GM19455 (cell line): ENCODE measurements around the gene PPP6C.
"Not testable (repeated sequence)": the region's sequence is repeated elsewhere in the genome, so short reads cannot be mapped to it uniquely, and the experiment has no call there.

ENCODE experiments used
- ATAC-seq: cut with Tn5 transposase; IDR thresholded peaks from one replicate; pipeline ENCODE4 v1.9.1; 2021; ENCODE audit not compliant: unreplicated experiment

Gene PPP6C

DNA sequence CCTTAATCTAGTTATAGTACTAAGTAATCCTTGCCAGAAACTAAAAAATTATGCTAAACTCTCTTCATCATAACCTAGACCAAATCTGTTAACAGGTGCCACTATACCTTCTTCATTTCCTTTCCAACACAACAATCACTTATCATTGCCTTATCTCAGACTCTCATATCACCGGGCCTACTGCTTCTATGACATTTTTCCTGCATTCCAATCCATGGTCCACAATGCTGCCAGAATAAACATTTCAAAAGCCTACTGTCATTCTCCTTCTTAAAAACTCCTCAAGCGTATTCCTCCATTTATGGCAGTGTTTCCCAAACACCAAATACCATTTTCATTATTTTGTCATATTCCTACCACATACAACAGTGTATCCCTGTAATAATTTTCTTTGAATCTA lies 6.5 kb downstream of the PPP6C start:
- no peak for ATAC-seq

DNA sequence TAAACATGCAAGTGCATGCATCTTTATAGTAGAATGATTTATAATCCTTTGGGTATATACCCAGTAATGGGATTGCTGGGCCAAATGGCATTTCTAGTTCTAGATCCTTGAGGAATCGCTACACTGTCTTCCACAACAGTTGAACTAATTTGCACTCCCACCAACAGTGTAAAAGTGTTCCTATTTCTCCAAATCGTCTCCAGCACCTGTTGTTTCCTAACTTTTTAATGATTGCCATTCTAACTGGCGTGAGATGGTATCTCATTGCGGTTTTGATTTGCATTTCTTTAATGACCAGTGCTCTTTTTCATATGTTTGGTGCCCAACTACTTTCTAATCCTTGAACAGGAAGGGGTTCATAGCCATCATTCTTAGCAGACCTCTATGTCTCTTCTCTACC lies 7.8 kb downstream of the PPP6C start:
- not testable (repeated sequence) for ATAC-seq

DNA sequence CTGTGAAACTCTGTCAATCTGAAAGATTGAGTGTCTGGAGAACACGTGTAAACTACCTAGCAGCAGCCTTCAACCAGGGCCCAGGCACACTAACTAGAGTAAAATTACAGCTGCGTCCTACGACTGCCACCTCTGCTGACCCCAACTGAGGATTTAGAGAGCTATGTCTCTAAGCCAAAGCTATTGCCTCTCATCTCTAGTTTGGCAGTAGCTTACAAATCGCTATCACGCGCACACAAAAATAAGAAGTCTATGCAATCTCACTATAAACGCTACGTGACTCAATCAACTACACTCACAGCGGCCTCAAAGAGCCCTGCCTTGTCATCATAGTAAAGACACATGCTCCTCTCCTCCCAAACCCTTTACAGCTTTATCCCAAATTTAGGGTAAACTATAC lies 8.7 kb downstream of the PPP6C start:
- ATAC-seq: no peak

DNA sequence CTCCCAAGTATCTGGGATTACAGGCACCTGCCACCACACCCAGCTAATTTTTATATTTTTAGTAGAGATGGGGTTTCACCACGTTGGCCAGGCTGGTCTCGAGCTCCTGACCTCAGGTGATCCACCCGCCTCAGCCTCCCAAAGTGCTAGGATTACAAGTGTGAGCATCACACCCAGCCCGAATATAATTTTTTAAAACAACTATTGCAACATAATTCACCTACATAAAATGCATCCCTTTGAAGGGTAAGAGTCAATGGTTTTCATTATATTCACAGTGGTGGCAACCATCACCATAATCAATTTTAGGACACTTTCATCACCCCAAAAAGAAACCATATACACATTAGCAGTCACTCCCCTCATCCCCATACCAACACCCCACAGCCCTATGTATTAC lies 9.8 kb downstream of the PPP6C start:
- not testable (repeated sequence) for ATAC-seq

DNA sequence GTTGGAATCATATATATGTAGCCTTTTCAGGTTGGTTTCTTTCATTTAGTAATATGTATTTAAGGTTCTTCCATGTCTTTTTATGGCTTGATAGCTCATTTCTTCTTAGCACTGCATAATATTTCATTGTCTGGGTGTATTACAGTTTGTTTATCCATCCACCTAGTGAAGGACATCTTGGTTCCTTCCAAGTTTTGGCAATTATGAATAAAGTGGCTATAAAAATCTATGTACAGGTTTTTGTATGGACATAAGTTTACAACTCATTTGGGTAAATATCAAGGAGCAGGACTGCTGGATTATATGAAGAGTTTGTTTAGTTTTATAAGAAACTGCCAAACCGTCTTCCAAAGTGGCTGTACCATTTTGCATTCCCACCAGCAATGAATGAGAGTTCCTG lies 11.7 kb downstream of the PPP6C start:
- ATAC-seq: no peak

DNA sequence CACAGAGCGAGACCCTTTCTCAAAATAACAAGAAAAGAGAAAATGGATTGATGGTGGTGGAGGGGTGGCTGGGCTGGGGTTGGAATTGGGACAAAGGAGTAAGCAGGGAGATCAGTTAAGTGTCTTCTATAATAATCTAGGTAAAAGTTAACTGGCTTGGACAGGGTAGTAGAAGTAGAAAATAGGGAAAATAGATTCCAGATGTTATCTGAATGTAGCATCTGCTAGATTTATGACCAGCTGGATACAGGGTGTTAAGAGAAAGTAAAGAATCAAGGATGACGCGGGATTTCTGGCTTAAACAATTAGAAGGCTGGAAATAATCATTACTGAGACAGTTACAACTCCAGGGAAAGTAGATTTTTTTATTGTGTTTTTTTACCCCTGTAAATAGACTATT lies 13.0 kb downstream of the PPP6C start:
- ATAC-seq: no peak

DNA sequence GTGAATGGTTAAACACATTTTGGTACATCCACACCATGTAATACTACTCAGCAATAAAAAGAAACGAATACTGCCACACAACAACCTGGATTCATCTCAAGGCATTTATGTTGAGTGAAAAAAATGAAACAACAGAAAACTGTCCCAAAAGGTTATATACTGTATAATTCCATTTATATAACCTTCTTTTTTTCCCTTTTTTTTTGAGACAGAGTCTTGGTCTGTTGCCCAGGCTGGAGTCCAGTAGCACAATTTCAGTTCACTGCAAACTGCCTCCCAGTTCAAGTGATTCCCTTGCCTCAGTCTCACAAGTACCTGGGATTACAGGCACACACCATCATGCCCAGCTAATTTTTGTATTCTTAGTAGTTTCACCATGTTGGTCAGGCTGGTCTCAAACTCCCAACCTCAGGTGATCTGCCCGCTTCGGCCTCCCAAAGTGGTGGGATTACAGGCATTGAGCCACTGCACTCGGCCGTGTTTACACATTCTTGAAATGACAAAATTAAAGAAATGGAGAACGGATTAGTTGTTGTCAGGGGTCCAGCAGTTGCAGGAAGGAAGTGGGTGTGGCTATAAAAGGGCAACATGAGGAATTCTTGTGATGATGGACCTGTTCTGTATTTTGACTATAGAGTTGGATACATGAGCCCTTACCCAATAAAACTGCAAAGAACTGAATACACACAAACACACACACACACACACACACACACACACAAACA lies 17.4 kb downstream of the PPP6C start:
- no peak for ATAC-seq

DNA sequence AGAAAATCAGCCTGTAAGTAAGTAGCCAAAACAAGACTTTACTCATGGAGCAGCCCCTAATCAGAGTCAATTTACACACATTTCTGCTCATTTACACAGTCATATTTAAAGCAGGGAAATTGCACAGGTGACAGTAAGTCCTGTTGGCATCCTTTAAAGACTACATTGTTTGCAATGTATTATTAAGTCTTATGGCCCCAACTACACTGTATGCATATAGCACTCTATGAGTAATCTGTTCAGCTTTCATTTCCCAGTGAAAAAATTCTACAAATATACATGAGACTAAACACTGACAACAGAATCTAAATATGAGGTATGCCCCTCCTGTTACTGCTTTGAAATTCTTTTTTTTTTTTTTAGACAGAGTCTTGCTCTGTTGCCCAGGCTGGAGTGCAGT lies 19.7 kb downstream of the PPP6C start:
- ATAC-seq: no peak

DNA sequence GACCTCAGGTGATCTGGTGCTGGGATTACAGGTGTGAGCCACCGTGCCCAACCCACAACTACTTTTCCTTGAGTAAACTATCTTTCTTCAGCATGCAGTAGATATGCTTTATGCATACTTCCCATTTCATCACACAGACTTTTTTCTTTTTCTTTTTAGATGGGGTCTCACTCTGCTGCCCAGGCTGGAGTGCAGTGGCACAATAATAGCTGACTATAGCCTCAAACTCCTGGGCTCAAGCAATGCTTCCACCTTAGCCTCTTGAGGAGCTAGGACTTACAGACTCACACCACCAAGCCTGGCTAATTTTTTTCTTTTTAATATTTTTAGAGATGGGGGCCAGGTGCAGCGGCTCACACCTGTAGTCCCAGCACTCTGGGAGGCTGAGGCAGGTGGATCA lies 22.8 kb downstream of the PPP6C start:
- ATAC-seq: no peak

DNA sequence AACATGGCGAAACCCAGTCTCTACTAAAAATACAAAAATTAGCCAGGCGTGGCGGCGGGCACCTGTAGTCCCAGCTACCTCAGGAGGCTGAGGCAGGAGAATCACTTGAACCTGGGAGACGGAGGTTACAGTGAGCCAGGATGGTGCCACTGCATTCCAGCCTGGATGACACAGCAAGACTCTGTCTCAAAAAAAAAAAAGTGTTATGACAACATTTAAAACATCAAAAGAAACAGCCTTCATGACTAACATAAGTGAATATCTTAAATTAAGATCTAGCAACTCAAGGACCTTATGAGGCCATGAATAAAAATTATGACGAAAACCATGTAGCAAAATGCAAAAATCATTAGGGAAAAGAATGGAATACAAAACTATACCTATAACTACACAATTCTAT lies 26.7 kb downstream of the PPP6C start:
- ATAC-seq: not testable (repeated sequence)

DNA sequence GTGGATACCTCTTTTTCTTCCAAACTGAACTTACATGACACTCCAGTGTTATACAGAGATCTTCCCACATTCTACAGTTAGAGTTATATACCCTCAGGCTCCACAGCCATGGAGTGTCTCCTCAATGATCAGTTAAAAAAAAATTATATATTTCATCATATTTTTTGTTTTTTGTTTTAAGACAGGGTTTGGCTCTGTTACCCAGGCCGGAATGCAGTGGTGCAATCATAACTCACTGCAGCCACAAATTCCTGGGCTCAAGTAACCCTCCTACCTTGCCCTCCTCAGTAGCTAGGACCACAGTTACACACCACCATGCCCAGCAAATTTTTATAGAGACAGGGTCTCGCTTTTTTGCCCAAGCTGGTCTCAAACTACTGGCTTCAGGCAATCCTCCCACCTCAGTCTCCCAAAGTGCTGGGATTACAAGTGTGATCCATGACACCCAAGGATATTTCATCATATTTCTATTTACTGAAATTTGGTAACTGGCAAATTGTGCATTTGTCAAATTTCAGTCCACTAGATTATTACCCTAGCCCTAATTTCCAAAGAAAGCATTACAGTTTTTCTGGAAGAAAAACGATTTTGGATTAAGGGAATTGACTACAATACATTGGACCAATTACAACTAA lies 28.2 kb downstream of the PPP6C start:
- no peak for ATAC-seq

DNA sequence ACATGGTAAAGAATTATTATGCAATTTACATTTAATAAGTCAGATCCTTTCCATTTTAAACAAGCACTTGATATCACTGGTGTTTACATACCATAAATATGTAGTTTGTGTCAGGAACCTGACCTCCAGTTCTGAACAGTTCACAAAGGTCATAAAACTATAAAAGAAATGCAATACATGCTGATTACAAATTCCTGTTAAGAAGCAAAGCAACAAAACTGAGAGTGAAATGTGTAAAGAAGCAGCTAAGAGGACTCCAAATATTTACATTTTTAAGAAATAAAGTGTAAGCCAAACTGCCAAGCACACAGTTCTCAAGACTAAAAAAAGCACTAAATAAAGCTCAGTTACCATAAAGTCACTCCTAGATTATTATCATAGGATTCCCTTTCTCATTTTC lies 28.9 kb downstream of the PPP6C start:
- ATAC-seq: no peak

DNA sequence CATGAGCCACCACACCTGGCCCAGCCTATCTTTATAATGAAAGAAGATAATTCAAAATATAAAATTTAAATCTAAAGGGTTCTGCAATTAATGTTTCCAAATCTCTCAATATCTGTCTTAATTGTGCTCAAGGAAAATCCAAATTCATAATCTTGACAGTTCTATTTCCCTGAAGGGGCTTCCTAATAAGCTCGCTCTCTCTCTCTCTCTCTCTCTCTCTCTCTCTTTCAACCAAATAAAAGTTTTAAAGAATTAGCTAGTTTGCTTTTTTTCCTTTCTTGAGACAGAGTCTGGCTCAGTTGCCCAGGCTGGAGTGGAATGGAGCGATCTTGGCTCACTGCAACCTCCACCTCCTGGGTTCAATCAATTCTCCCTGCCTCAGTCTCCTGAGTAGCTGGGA lies 33.1 kb downstream of the PPP6C start:
- ATAC-seq: no peak

DNA sequence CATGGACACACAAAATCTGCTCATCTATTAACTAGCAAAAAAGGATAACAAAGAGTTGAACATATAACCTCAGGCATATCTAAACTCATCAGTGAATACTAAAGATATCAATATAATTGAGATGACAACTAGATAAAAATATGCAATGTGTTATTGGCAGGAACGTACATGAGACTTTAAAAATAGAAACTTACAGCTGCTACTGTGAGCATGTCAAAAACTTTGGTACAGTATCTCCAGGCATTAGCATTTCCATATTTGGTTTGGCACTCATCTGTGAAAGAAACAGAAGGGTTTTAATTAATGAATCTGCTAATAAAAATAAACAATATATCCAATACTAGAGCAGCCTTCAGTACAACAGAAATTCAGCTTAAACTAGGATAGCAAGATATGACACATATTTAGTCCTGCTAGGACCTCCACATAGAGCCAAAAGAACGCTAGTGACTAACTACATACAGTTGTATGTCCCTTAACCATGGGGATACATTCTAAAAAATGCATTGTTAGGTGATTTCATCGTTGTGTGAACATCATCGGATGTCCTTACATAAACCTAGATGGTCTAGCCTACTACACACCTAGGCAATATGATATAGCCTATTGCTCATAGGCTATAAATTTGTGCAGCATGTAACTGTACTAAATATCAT lies 35.8 kb downstream of the PPP6C start:
- no peak for ATAC-seq

DNA sequence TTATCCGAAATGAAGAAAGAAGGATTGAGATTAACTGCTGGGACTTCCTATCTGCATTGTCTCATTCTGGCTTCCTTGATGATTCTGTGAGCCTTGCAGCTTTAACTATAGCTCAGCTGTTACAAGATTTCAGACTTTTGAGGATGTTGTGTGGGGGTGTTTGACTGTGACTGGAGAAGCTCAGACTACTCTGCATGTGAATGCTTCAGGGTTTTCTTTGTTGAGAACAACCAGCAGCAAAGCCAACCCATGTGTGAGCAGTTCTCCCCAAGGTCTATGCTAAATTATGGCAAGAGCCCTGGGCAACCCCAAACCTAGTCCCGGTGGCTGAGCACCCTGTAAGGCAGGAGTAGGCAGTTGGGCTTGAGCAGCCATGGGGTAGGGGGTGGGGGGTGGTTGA lies 37.9 kb downstream of the PPP6C start:
- no peak for ATAC-seq

DNA sequence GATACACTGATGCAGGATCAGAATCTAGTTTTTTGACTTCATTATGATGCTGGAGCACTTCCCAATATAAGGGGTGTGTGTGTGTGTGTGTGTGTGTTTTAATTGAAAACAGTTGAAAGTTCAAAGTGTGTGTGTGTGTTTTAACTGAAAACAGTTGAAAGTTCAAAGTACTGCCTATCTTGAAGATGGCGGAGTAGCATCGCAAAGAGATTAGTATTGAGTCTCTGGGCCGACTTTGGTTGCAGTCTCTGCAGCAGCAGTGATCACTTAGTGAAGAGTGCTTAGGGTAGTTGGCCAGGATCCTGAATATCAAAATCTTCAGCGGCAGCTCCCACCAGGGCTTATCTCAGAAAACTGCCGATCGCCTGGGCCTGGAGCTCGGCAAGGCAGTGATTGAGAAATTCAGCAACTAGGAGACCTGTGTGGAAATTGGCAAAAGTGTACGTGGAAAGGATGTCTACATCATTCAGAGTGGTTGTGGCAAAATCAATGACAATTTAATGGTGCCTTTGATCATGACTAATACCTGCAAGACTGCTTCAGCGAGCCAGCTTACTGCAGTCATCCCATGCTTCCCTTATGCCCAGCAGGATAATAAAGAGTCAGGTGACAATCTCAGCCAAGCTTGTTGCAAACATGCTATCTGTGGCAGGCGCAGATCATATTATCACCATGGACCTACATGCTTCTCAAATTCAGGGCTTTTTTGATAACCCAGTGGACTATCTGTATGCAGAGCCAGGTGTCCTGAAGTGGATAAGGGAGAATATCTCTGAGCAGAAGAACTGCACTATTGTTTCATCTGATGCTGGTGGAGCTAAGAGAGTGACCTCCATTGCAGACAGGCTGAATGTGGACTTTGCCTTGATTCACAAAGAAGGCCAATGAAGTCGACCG lies 39.0 kb downstream of the PPP6C start:
- no peak for ATAC-seq

DNA sequence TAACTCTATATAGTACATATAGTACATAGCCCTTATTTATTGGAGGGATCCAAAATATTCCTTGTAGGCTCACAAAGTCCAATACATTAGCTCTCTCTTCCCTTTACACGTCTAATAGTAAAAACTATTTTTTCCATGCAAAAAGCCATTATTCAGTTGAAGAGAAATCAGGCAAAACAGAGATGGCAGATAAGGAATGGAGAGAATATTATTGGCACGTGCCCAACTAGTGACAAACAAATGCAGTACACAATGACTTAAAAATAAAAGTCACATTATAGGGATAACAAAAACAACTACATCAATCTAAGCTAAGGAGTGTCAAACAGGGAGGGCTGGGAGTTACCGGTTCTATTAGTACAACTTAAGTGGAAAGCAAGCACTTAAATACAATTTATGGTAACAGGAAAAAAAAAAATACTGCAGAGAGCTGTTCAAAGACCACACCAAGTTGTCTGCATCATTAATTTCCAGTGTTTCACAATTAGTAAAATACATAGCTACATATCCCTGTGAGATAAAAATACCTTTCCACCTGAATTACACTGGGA lies 42.1 kb downstream of the PPP6C start:
- ATAC-seq: no peak

DNA sequence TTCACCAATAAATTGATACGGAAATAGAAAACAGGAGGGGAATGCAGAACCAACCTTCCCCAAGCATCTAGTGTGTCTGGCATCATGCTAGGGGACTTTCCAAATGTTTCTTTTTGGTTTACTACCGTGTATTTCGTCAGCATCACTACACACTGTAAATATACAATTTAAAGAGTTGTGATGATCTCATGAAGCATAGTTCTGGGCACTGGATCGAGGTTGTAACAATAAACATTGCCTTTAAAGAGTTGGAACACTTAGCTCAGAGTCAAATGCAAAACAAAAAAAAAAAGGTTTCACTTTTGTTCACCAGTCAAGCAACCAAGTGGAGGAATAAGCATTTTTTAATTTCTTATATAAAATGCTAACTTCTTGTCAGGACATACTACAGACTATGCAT lies 43.4 kb downstream of the PPP6C start:
- ATAC-seq: no peak

DNA sequence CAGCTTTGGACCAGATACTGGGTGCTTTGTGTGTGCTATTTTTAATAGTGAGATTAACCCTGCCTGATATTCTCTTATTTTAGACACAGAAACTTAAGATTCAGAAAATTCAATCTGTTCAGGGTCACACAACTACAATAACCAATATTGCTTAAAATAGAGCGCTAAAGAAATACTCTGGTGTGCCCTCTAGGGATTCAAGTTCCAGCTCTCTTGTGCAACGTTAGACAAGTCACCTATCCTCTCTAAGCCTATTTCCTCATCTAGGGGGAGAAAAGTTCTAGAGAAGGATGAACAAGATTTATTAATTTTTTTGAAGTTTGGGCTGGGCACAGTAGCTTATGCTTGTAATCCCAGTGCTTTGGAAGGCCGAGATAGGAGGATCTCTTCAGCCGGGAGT lies 44.2 kb downstream of the PPP6C start:
- ATAC-seq: no peak

DNA sequence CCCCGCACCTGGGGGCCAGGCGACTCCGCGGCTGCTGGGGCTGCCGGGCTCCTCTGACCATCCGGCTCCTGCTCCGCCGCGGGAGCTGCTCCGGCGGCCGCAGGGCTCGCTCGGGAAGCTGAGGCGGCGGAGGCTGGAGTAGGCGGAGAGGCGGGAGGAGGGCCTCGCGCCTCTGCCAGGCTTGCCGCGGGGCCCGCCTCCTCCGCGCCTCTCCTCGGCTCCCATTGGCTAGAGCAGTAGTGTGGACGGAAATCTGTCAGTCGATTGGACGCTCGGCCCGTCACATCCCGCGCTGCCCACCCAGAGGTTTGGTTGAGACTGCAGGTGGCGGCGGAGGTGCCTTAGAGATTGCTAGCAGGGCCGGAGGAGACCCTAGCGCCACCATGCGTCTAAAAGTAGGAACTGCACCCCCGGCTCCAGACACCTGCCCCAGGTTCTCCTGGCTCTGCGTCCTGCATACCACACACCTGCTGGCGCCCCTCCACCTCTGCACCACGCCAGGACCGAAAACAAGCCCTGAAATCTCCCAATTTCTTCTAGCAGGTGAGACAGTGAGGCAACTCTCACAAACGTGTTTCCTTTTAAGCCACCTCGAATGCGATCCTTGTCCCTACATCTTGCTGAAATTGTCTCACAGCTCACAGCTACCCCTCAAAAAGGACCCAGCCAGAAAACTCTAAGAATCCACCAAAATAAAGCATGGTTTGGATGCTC lies 46.1 kb downstream of the PPP6C start, which contains the start of gene SCAI:
TSS of gene SCAI (minus strand) at position 152 of the 714 bp plus-strand sequence. CDS start at position 61, 91 bp downstream.
- ATAC-seq: peak; percentile 99
